IPS-18a (cell line): ENCODE data around the gene IPO13.

Experiments
- H3K27ac ChIP-seq: one replicate; pipeline ENCODE4 v1.5.1; 2013; ENCODE audit warnings: low read length
- H3K27me3 ChIP-seq: one replicate; pipeline ENCODE4 v1.6.1; 2013; ENCODE audit warnings: mild to moderate bottlenecking, low read length; ENCODE audit not compliant: control insufficient read depth, insufficient read depth
- H3K36me3 ChIP-seq: one replicate; pipeline ENCODE4 v1.6.1; 2013; ENCODE audit warnings: low read depth, low read length; ENCODE audit not compliant: control insufficient read depth
- H3K4me1 ChIP-seq: one replicate; pipeline ENCODE4 v1.6.1; 2013; ENCODE audit warnings: low read depth, low read length; ENCODE audit not compliant: control insufficient read depth
- H3K4me3 ChIP-seq: one replicate; pipeline ENCODE4 v1.5.1; 2013; ENCODE audit warnings: low read length
- H3K9ac ChIP-seq: one replicate; pipeline ENCODE4 v1.6.1; 2013; ENCODE audit warnings: mild to moderate bottlenecking, low read length, moderate library complexity
- H3K9me3 ChIP-seq: one replicate; pipeline ENCODE4 v1.6.1; 2013; ENCODE audit warnings: low read depth, low read length; ENCODE audit not compliant: control insufficient read depth

Gene IPO13

GRCh38 chr1:43932786-43933385, 13.9 kb upstream of the IPO13 start:
- Histone ChIP-seq H3K9ac (peak overlapping the region; percentile 34), H3K4me3 (peak overlapping the region; percentile 73), H3K27ac (no peak overlapping the region), H3K4me1 (peaks cover 23% of the 10 kb centered on the region), H3K9me3 (no peaks in the 10 kb centered on the region), H3K27me3 (peaks cover 14% of the 10 kb centered on the region), H3K36me3 (no peaks in the 10 kb centered on the region)

DNA sequence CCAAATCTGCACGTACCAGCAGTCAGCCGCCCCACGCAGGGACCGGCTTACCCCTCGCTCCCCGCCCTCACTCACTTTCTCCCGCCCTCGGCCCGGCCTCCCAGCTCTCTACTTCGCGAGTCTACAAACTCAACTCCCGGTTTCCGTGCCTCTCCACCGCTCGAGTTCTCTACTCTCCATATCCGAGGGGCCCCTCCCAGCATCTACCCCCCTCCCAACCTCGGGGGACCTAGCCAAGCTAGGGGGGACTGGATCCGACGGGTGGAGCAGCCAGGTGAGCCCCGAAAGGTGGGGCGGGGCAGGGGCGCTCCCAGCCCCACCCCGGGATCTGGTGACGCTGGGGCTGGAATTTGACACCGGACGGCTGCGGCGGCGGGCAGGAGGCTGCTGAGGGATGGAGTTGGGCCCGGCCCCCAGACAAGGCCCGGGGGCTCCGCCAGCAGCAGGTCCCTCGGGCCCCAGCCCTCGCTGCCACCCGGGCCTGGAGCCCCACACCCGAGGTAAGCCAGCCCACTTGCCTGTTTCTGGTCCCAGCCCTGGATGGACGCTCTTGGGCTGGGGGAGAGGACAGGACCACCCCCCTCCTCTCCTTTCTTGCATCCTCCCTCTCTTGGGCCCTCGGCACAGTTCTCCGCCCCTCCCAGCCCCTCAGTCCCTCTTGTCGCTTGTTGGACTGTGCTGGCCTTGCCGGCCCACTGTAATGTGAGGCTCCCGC, 13.2 kb upstream of the IPO13 start, which contains the start of gene ARTN:
Gene ARTN, plus strand, starts transcription at position 416 of the 715 bp plus-strand sequence. CDS start 1,856 bp downstream, outside the sequence.
- H3K27ac ChIP-seq, result no peak within 1 kb of the TSS
- H3K9me3 ChIP-seq, result no peaks in the 10 kb centered on the region

GRCh38 chr1:43934101-43934985, 12.4 kb upstream of the IPO13 start:
- peaks cover 14% of the 10 kb centered on the region for H3K27me3 ChIP-seq
- H3K4me1 ChIP-seq, result peaks cover 23% of the 10 kb centered on the region
- H3K9ac ChIP-seq, result no peak overlapping the region
- H3K9me3 ChIP-seq, result no peaks in the 10 kb centered on the region
- no peak overlapping the region for H3K27ac ChIP-seq
- no peaks in the 10 kb centered on the region for H3K36me3 ChIP-seq
- H3K4me3 ChIP-seq, result peak overlapping the region; percentile 73

More for the DNA sequence above, 13.2 kb upstream of the IPO13 start, which contains the start of gene ARTN:
- Histone ChIP-seq H3K4me1 (peaks cover 23% of the 10 kb centered on the region), H3K27me3 (peaks cover 14% of the 10 kb centered on the region), H3K4me3 (peak within 1 kb of the TSS; percentile 73), H3K36me3 (no peaks in the 10 kb centered on the region), H3K9ac (peak within 1 kb of the TSS; percentile 34)

GRCh38 chr1:43934986-43935324, 11.8 kb upstream of the IPO13 start:
- Histone ChIP-seq H3K27me3 (peaks cover 14% of the 10 kb centered on the region), H3K27ac (no peak overlapping the region), H3K9ac (no peak overlapping the region), H3K4me1 (peaks cover 23% of the 10 kb centered on the region), H3K36me3 (no peaks in the 10 kb centered on the region), H3K4me3 (peak overlapping the region; percentile 14), H3K9me3 (no peaks in the 10 kb centered on the region)

DNA sequence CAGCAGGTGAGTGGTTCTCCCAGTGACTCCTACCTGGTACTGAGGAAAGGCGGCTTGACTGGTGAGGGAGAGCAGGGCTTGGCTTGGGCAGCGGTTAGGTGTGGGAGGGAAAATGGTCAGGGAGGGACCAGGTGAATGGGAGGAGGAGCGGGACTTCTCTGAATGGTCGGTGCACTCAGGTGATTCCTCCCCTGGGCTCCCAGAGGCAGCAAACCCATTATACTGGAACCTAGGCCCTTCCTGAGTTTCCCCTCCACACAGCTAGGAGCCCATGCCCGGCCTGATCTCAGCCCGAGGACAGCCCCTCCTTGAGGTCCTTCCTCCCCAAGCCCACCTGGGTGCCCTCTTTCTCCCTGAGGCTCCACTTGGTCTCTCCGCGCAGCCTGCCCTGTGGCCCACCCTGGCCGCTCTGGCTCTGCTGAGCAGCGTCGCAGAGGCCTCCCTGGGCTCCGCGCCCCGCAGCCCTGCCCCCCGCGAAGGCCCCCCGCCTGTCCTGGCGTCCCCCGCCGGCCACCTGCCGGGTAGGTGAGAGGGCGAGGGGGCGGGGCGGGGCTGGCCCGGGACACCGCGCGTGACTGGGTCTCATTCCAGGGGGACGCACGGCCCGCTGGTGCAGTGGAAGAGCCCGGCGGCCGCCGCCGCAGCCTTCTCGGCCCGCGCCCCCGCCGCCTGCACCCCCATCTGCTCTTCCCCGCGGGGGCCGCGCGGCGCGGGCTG, 10.9 kb upstream of the IPO13 start:
- Histone ChIP-seq H3K36me3 (no peaks in the 10 kb centered on the region), H3K4me3 (peak overlapping the region; percentile 53), H3K27ac (no peak overlapping the region), H3K9me3 (no peaks in the 10 kb centered on the region), H3K4me1 (peaks cover 23% of the 10 kb centered on the region), H3K9ac (no peak overlapping the region), H3K27me3 (peaks cover 14% of the 10 kb centered on the region)

- Histone ChIP-seq H3K4me1 (peaks cover 23% of the 10 kb centered on the region), H3K36me3 (no peaks in the 10 kb centered on the region), H3K27ac (no peak overlapping the region), H3K9ac (no peak overlapping the region), H3K27me3 (peaks cover 14% of the 10 kb centered on the region), H3K4me3 (peak overlapping the region; percentile 49), H3K9me3 (no peaks in the 10 kb centered on the region)
These were observed 10.2 kb upstream of the IPO13 start for GRCh38 chr1:43936431-43937151.

DNA sequence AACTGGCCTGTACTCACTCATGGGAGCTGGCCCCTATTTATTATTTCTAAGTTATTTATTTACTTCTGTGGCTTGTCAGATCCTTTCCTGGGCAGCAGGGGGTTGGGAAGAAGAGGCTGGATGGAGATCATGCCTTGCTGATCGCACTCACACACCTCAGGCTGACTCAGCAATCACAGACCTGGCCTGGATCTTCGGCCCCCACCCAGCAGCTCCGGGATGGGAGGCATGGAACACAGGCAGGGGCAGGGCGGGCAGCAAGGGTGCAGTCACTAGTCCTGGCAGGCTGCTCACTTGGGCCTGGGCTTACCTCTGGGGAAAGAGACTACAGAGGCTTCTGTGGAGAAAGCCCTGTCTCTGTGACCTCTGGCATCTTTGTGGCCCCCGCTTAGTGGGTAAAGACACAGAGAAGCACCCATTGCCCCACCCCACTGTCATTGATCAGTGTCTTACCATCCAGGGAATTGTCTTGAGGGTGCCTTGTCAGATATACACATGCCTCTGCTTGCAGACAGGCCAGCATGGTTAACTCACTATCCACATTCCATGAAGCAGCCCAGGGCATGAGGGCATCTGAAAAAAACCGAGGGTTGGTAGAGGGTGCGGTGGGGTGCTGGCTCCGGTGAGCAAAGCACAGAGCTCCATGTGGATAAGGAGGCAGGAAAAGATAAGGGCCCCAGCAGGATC, 9.4 kb upstream of the IPO13 start:
- no peak overlapping the region for H3K4me3 ChIP-seq
- H3K27ac ChIP-seq, result no peak overlapping the region
- H3K9me3 ChIP-seq, result no peaks in the 10 kb centered on the region
- peaks cover 9% of the 10 kb centered on the region for H3K27me3 ChIP-seq
- H3K36me3 ChIP-seq, result no peaks in the 10 kb centered on the region
- peaks cover 23% of the 10 kb centered on the region for H3K4me1 ChIP-seq
- H3K9ac ChIP-seq, result no peak overlapping the region

DNA sequence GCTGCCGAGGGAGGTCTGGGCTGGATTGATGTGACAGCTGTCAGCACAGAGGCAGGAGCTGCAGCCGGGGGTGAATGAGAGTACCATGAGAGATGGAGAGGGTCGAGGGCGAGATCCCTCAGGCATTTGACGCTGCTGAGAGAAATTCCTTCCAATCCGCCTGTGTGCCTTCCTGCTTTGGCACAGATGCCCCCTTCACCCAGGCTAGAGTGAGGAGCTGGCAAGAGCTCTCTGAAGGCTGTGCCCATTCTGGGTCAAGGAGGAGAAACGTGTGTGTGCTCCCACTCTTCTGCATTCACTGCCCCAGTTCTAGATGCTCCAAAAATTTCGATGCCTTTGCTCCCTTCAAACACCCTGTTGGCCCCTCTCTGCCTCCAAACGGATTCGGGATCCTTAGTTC, 8.4 kb upstream of the IPO13 start:
- Histone ChIP-seq H3K27ac (no peak overlapping the region), H3K4me3 (no peak overlapping the region), H3K9ac (no peak overlapping the region), H3K36me3 (no peaks in the 10 kb centered on the region), H3K4me1 (peaks cover 20% of the 10 kb centered on the region), H3K9me3 (no peaks in the 10 kb centered on the region), H3K27me3 (no peaks in the 10 kb centered on the region)

DNA sequence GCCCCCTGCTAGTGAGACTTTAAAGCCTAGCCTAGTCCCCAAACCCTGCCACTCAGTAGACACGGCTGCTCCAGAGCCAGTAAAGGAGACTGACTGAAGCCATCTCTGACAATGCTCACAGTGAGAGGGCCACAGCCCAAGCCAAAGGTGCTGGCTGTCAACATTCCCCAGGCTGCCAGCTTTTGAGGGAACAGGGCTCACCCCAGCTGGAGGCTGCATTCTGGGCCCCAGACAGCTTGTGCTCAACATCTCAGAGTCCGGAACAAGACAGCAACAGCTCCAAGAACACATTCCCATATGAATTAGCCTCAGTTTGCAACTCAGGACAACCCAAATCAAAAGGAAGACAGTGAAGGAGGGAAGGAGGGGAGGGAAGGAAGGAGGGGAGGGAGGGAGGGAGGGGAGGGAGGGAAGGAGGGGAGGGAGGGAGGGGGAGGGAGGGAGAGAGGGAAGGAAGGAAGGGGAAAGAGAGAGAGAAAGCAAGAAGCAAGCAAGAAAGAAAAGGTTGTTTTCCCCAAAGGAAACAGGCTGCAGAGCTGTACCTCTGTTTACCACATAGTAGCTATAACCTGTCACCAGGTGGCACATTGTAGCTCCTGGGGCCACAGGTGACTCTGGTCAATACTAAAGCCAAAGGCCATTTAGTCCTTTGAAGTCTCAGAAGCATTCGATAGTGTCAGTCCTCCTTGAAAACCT, 7.7 kb upstream of the IPO13 start:
- Histone ChIP-seq H3K27ac (no peak overlapping the region), H3K4me1 (peaks cover 23% of the 10 kb centered on the region)

GRCh38 chr1:43942411-43942810, 4.3 kb upstream of the IPO13 start:
- peaks cover 9% of the 10 kb centered on the region for H3K4me1 ChIP-seq
- no peaks in the 10 kb centered on the region for H3K27me3 ChIP-seq
- no peak overlapping the region for H3K27ac ChIP-seq
- H3K4me3 ChIP-seq, result no peak overlapping the region
- no peaks in the 10 kb centered on the region for H3K9me3 ChIP-seq
- no peak overlapping the region for H3K9ac ChIP-seq
- no peaks in the 10 kb centered on the region for H3K36me3 ChIP-seq

More for the DNA sequence above, 7.7 kb upstream of the IPO13 start:
- Histone ChIP-seq H3K36me3 (no peaks in the 10 kb centered on the region), H3K27me3 (no peaks in the 10 kb centered on the region), H3K9ac (no peak overlapping the region), H3K9me3 (no peaks in the 10 kb centered on the region), H3K4me3 (no peak overlapping the region)
